K562 (cell line): ENCODE measurements around the gene ALOXE3. TPM values are rescaled to one million over a fixed set of nuclear protein-coding genes. Genes with fewer than 3 reads are reported as not detected.
A peak's percentile ranks its signal among the peaks of the same experiment; 100 is the strongest.

Experiments used
- HDAC2 ChIP-seq: fragments of 450-650 bp; IDR thresholded peaks from 2 replicates; pipeline ENCODE4 v1.6.1; 2016; ENCODE audit warnings: mild to moderate bottlenecking
- HES1 ChIP-seq: fragments of 450-650 bp; IDR thresholded peaks from 2 replicates; pipeline ENCODE4 v1.6.1; 2016; ENCODE audit warnings: low read depth, mild to moderate bottlenecking, moderate library complexity
- MED1 ChIP-seq: sonication (generic); formaldehyde crosslinking; IDR thresholded peaks from 2 replicates; pipeline ENCODE4 v1.8.1; 2023; ENCODE audit warnings: missing genetic modification reagents, borderline replicate concordance
- MEIS2 ChIP-seq: fragments of 450-650 bp; IDR thresholded peaks from 2 replicates; pipeline ENCODE4 v1.6.1; 2014; ENCODE audit warnings: mild to moderate bottlenecking; ENCODE audit not compliant: partially characterized antibody
- MGA ChIP-seq: fragments of 450-650 bp; IDR thresholded peaks from 2 replicates; pipeline ENCODE4 v1.6.1; 2016; ENCODE audit warnings: mild to moderate bottlenecking, moderate library complexity
- MXI1 ChIP-seq: IDR thresholded peaks from 2 replicates; pipeline ENCODE4 v1.6.1; 2011; ENCODE audit warnings: low read depth, mild to moderate bottlenecking, improper control_type of control experiment, low read length
- SFPQ ChIP-seq: fragments of 200-400 bp; formaldehyde crosslinking; IDR thresholded peaks from 2 replicates; pipeline ENCODE4 v1.6.1; 2017; ENCODE audit warnings: mild to moderate bottlenecking, low read depth, low read length, moderate library complexity
- TFAP4 ChIP-seq: sonication (generic); formaldehyde crosslinking; IDR thresholded peaks from 2 replicates; pipeline ENCODE4 v1.8.0; 2022; ENCODE audit warnings: missing genetic modification reagents, mild to moderate bottlenecking, moderate library complexity, borderline replicate concordance
- ZNF124 ChIP-seq: sonication (generic); formaldehyde crosslinking; IDR thresholded peaks from 2 replicates; pipeline ENCODE4 v1.8.1; 2022; ENCODE audit warnings: missing genetic modification reagents
- ZNF140 ChIP-seq: fragments of 250-450 bp; sonication (Bioruptor Pico); IDR thresholded peaks from 2 replicates; pipeline ENCODE4 v1.8.0; 2021; ENCODE audit warnings: moderate library complexity, mild to moderate bottlenecking, inconsistent platforms
- polyA plus RNA-seq, 8 experiments: library from polyadenylated mRNA; depleted of rRNA in 4 of 8; stranded (reverse) in 5 of 8; unstranded in 3 of 8; fragments of >200 nt; fragmentation: Nextera tagmentation in 2 of 8; fragmentation: Illumina TruSeq in 1 of 8; extraction: Ambion mirVana in 2 of 8; extraction: Trizol in 1 of 8; gene quantifications; 2 replicates each; pipeline versions ENCODE4 v1.2.1 to v1.2.3, GENCODE V29; 2011 to 2014; ENCODE audit warnings: inconsistent platforms in 1 of 8, missing spikeins in 1 of 8
- total RNA-seq, 7 experiments: library from RNA; depleted of rRNA in 6 of 7; stranded (reverse); fragments of >200 nt in 6 of 7; fragmentation: Illumina TruSeq in 2 of 7; extraction: Trizol in 2 of 7; gene quantifications; 2 replicates each; pipeline versions ENCODE4 v1.2.1 to v1.2.3, GENCODE V29; 2011 to 2021; ENCODE audit warnings: low replicate concordance in 1 of 7

The ALOXE3 gene
- total and polyA plus RNA-seq, 9 of the 15 experiments (the other 6 are each of a cell fraction or from before 2014, with no cell fraction given), result 0.04 TPM; not detected in 8

GRCh38 chr17:8138672-8139371 lies 20.5 kb upstream of the ALOXE3 start (continued):
- TF ChIP-seq MGA (no peak; the same call in 1 of the 2 replicates), ZNF124 (CRISPR knock-in tag) (no peak), HES1 (no peak; the same call in 1 of the 2 replicates), HDAC2 (no peak), MEIS2 (no peak), TFAP4 (CRISPR knock-in tag) (peak; percentile 78), SFPQ (no peak), MED1 (no peak), MXI1 (no peak; the same call in 1 of the 2 replicates), ZNF140 (CRISPR knock-in tag) (no peak)
